HG03103 (cell line): Measurements from ENCODE around the gene PTTG1IP.
A peak's percentile ranks its signal among the peaks of the same experiment; 100 is the strongest.
"Not testable (repeated sequence)": the region's sequence is repeated elsewhere in the genome, so short reads cannot be mapped to it uniquely, and the experiment has no call there.

Experiments
- ATAC-seq: cut with Tn5 transposase; IDR thresholded peaks from one replicate; pipeline ENCODE4 v1.9.1; 2021; ENCODE audit warnings: low read depth; ENCODE audit not compliant: unreplicated experiment

Gene PTTG1IP

DNA sequence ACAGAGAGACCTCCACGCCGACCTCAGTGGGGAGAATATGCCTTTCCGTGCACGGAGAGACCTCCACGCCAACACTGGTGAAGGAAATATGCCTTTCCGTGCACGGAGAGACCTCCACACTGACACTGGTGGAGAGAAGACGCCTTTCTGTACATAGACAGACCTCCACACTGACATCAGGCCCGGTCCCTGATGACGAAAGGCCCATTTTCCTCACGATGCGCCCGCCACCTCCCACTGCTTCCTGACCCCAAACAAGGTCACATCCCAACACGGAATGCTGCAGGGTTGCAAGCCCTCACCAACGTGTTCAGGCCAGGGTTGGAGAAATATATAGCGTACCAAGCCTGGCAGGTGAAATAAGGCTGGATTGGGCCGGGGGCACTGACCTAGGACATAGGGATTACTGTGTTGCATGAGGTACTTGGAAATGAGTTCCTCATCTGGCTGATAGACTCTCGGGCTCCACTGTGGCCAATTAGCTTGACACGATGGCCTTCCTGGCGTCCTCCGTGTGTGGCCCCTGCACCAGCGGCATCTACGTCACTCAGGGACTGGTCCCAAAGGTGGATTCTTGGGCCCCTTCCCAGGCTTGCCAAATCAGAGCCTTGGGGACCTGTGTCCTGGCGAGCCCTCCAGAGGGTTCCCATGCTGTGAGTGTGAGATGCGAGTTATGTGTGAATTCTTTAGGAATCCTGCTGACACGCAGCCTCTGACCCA, 39.1 kb downstream of the PTTG1IP start:
- ATAC-seq, result no peak

DNA sequence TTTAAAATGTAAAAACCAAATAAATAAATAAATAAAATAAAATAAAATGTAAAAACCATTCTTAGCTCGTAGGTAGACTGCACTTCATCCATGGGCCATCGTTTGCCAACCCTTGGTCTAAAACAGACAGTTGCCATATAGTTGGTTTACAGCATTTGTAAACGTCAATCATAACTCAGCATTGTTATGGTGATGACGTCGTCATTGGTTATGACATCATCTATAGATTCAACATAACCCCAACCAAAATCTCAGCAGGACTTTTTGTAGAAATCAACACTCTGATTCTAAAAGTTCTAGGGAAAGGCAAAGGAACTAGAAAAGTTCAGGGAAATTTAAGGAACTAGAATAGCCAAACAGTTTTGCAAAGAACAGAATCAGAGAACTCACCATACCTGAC, 39.8 kb downstream of the PTTG1IP start:
- no peak for ATAC-seq

DNA sequence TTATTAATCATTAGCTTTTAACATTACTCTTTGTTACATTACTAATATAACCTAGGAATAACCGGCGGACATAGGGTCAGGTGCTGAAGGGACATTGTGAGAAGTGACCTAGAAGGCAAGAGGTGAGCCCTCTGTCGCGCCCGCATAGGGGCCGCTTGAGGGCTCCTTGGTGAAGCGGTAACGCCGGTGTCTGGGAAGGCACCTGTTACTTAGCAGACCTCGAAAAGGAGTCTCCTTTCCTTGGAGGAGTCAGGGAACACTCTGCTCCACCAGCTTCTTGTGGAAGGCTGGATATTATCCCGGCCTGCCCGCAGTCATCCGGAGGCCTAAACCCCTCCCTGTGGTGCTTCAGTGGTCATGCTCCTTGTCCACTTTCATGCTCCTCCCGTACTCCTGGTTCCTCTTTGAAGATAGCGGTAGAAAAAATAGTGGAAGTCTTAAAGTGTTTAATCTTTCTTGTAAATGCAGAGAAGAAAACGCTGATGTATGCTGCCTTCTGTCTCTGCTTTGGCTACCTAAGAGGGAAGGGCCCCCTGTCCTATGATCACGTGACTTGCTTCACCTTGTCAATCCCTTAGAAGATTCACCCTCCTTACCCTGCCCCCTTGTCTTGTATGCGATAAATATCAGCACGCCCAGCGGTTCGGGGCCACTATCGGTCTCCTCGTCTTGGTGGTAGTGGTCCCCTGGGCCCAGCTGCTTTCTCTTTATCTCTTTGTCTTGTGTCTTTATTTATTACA, 40.8 kb downstream of the PTTG1IP start:
- not testable (repeated sequence) for ATAC-seq

DNA sequence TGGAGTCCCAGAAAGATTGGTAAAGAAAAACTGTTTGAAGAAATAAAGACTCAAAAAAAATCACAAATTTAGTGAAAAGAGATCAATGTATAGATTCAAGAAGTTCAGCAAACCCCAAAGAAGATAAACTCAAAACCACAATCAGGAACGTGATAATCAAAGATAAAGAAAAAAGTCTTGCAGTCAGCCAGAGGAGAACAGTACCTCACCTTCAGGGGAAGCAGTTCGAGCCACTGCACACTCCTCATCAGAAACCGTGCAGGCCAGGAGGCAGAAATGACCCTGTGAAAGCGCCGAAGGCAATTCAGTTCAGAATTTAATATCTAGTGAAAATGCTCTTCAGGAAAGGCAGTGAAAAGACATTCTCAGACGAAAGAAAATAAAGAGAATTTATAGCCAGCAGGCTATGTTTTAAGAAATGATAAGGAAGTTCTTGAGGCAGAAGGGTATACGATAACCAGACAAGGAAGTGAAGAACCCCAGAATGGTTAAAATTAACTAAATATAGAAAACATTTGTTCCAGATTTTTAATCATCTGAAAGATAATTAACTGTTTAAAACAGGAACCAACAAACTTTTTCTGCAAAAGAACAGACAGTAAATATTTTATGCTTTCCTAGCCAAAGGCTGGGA, 42.1 kb downstream of the PTTG1IP start:
- no peak for ATAC-seq

DNA sequence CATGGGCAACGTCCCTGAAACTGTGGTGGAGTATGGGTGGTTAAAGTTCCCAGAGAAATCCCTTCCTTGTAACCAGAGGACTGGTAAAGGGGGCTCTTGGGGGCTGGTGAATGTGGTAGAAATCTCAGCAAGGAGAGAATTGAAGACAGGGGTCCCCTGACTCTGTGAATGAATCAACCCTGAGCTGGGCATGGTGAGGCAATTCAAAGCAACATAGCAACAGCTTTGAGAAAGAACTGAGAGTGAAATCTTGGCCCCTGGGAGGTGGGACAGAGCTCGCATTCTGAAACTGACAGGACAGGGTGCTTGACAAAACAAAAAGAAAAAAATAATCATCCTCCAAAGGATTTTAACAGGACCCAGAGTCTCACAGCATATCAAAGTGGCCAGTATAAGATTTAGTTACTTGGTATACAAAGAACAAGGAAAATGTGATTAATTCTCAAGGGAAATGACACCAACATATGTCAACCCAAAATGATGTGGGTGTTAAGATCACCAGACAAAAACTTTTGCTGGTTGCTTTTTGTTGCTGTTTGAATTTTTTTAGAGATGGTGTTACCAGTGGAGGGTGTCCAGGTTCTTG, 43.9 kb downstream of the PTTG1IP start:
- ATAC-seq, result no peak

DNA sequence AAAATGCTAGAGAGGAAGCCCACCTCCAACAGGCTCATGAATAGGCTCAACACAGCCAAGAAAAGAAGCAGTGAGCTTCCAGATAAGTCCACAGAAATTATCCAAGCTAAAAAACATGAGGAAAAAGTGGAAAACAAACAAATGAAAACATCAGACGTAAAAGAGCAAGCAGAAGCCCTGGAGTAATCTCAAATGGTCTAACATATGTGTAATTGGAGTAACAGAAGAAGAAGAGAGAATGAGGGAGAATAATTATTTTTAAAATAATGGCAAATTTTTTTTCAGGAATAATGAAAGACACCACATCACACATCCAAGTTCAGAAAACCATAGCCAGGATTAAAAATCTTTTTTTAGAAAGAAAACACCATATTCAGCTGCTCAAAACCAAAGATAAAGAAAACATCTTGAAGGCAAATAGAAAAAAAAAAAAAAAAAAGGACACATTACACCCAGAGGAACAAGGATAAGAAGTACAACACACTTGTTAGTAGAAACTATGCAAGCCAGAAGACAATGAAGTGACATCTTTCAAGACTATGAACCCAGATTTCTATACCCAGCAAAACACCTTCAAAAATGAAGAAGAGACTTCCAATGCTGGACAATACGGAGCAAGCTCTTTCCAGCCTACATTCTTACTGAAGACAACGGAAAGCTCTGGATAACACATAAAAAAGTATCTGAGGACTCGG, 45.0 kb downstream of the PTTG1IP start:
- no peak for ATAC-seq

DNA sequence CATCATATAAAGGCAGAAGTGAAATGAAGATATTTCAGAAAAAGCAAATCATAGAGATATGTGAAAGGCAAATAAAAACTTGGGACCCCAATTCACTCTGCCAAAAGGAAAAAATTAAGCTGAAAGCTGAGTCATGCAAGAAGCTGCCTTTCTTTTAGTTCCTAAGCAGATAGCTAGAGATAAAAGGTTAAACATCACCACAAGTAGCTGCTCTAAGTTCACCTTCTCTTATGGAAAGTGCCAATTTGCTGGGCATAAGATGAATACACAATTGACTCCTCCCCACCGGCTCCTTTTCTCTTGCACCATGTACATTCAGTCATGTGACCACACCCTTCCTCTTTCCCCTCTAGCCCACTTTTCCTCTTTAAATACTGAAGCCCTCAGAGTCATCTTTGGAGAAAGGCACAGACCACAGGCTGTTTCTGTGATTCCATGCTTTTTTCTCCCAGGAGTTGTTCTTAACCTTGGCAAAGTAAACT, 50.3 kb downstream of the PTTG1IP start:
- no peak for ATAC-seq

DNA sequence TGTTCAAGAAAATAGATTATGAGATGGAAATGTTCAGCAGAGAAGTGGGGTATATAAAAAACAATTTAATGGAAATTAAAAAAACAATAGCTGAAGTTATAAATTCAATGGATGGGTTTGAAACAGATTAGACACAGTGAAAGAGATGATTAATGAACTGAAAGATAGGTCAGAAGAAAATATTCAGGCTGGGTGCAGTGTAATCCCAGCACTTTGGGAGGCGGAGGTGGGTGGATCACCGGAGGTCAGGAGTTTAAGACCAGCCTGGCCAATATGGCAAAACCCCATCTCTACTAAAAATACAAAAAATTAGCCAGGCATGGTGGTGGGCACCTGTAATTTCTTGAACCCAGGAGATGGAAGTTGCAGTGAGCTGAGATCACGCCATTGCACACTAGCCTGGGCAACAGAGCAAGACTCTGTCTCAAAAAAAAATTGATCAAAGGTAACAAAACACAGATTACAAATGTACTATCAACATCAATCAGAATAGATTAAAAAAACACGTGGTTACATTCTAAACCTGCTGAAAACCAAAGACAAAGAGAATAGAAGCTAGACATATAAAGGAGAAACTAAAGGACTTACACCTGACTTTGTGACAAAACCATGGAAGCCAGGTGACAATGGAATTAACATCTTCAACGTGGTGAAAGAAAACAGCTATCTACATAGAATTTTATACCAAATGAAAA, 50.9 kb downstream of the PTTG1IP start:
- no peak for ATAC-seq

DNA sequence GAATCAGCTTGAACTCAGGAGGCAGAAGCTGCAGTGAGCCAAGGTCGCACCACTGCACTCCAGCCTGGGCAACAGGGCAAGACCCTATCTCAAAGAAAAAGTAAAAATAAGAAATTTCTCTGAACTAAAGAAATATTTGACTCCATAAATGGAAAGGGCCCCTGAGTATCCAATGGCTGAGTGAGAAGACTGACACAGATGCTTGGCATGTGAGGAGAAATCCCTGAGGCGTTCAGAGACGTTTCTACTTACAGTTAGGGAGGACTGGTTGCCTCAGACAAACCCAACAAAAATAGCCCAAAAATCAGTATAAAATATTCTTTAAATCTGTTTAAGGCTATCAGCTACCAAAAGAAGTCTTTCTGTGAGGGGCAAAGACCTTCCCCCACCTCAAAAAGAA, 52.6 kb downstream of the PTTG1IP start:
- ATAC-seq, result no peak

DNA sequence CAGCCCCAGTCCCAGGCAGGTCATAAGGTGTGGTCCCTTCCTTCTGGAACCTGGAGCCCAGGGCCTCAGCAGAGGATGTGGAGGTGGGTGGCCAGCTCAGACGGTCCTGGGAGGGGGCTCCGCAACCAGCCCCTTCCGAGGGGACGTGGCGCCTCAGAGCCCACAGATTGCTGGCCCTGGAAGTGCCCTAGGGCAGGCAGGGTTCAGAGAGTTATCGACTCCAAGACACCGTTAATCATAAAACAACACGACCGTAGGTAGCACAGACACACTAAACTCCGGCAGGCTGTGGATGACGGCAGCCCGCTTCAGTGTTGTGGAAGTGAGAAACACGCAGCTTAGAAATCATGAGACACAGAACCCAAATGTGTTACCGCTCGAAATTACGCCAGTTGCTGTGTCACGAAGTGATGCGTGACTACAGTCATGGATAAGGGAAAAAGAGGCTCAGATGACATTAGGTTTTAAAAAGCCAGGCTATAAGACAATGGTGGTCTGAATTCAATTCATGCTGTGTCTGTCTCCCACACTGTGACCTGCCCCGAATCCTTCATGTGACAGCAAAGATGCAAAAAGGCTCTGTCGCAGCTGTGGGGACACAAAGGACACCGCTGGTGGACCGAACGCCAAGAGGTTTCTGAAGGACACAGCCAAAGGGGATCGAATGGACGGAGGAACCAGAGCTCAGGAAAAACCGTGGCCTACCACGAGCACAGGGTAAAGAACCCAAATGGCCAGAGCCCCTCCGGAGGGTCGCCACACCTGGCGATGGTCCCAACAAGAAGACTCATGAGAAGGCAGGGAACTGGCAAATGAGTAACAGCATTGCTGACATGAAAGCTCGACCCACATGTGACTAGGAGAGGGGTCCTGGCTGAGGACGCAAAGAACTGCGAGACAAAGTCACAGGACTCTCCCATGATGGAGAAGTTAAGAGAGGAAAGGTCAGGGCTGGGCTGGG, 53.9 kb downstream of the PTTG1IP start:
- no peak for ATAC-seq

DNA sequence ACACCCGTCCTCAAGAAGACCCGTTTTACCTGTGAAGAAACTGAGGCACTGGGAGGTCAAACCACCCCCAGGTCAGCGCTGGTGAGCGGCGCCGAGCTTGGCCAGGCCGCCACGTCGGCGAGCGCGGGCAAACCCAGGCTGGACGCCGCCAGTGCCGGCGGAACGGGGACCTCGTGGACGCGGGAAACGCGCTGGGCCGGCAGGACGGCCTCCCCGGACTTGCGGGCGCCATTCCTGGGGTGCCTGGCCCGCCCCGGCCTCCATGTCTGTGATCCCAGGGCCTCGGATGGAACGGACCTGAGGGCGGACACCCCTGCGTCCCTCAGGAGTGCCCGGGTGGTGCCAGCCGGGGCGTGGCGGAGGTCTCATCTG, 54.9 kb downstream of the PTTG1IP start:
- no peak for ATAC-seq

DNA sequence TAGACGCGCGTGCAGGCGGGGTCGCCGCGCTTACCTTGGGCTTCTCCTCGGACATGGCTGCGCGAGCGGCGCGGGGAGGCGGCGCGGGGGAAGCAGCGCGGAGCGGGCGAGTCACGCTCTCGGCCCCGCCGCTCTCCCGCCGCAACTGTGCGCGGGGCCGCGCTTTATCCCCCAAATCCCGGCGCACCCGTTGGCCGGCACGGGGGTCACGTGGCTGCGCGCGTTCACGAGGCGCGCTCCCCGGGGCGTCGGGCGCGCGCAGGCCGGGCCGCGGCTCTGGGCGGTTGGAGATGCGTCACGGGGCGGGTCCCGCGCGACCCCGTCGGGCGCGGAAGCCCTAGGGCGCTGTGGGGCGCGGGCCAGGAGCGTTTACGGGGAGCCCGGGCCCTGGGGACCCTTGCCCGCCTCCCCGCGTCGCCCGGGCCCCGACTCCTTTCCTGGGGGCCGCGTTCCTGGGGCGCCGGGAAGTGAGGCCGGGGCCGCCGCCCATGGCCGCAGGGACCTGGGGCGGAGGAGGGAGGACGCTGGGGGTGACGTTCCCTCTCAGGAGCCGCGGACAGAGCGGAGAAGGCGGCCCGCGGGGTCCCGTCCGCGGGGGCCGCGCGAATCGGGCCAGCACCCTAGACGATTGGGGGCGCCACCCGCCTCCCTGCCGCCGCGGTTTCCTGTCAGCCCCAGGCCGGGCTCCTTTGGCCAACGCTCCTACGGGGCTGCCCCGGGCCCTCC, 55.4 kb downstream of the PTTG1IP start, which contains the start of gene SUMO3:
Gene SUMO3, minus strand, starts transcription at position 149 of the 726 bp plus-strand sequence. Its CDS starts 94 bp downstream, at position 55.
- ATAC-seq, result peak; percentile 52

DNA sequence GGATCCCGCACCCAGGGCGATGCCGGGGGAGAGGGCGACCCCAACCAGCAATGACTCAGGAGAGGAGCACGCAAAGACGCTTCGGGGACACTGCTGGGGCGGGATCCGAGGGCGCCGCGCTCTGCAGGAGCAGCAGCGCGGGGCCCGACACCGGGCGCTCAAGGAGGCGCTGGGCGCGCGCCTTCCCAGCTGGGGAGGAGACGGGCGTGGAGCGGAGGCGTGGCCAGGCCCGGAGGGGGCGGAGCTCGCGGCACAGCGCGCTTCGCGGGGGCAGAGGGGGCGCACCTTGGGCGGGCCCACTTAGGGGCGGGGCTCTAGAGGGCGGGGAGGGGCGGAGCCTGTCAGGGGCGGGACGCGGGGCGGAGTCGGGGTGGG, 56.0 kb downstream of the PTTG1IP start:
- ATAC-seq, result peak; percentile 71

DNA sequence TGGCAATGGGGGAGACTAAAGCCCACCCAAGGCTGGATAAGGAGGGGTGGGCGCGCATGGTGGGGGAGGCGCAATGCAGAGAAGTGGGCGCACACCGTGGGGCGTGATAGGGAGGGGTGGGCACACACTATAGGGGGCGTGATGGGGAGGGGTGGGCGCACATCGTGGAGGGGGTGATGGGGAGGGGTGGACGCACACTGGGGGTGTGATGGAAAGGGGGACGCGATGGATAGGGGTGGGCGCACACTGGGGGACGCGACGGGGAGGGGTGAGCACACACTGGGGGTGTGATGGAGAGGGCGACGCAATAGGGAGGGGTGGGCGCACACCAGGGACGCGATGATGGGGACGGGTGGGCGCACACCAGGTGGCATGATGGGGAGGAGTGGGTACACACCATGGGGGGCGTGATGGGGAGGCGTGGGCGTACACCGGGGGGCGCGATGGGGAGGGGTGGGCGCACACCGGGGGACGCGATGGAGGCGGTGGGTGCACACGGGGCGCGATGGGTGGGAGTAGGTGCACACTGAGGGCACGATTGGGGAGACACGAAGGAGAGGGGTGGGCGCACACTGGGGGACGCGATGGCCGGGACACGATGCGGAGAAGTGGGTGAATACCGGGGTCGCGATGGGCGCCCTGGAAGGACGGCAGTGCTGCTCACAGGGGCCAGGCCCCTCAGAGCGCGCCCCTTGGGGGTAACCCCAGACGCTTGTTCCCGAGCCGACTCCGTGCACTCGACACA, 56.6 kb downstream of the PTTG1IP start:
- no peak for ATAC-seq

DNA sequence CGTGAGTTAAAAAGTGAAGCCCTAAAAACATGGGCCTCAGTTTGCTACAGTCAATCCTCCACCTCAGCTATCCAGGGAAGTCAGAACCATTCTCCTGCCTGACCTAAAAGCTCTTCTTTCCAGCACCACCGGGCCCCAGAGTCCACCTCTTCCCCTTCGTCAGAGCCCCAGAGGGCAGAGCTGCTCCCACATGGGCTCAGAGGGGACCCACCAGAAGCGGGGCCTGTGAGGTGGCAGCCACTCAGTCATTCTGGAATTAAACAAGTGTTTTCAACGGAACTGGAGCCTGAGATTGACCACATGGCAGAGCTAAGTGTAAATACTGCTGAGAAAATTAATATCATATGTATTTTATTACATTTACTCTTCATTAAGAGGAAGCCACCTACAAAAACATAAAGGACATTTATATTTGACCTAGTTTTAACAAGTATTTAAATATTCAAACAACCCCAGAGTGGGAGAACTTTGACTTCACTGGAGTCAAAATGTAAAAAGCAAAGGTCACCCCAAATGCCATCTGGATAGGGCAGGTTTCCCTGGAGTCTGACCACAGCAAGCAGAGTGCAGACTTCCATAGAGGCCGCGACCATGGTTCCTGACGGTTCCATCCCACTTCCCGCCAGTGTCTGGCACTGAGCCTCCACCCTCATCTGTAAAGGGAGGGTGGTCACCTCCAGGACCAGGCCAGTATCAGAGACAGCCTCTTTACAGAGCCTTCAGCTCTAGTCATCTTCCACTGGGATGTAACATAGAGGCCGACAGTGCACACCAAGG, 57.5 kb downstream of the PTTG1IP start:
- ATAC-seq, result no peak

DNA sequence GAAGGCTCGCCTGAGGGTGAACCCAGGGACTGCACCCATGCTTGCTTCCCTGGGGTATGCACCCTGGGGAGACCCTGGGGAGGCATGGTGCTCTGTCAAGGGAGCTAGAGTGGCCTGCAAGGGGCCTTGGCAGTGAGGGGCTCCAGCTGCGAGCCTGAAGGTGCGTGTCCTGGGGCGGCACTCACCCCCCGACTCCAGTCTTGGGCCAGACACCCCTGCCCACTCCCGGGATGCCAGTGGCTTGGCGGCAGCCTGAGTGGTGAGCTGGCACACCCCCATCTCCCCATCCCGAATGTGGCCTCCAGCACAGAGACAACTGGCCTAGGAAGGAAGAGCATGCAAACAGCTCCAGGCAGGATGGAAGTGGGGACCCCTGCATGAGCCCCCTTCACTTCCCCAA, 58.3 kb downstream of the PTTG1IP start:
- ATAC-seq, result no peak

DNA sequence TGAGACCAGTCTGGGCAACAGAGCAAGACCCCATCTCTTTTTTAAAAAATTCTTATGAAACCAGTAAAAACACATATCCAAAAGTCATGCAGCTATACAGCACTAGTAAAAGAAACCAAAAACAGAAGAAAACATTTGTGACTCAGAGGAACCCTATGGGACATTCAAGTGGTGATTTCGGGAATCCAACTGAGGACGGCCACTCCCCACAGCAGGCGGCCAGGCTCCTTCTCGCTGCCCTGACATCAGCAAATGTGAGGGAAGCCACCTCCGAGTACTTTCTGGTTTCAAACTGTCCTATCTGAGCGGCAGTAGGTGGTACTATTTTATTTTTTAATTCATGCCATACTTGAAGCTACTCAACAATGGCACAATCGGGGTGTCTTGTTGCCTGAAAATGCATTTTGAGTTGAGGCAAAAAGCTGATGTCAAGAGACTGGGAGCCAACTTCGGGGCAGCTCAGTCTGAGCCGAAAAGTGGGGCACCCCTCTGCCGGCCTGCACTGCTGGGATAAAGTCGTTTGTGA, 58.9 kb downstream of the PTTG1IP start:
- no peak for ATAC-seq
